Neuronal stem cell (in vitro differentiated cells): ENCODE measurements around the gene DOCK11.

Source experiments
- DNase-seq: peaks from one replicate; pipeline ENCODE4 v3.0.0-alpha.2; 2013; ENCODE audit warnings: low spot score
- H2AFZ ChIP-seq: one replicate; pipeline ENCODE4 v1.6.1; 2013; ENCODE audit warnings: mild to moderate bottlenecking, low read length, inconsistent platforms
- H2AK5ac ChIP-seq: 2 replicates; pipeline ENCODE4 v1.6.1; 2013; ENCODE audit warnings: low read depth, mild to moderate bottlenecking, inconsistent platforms, low read length, moderate library complexity, mixed read lengths
- H2BK120ac ChIP-seq: 2 replicates; pipeline ENCODE4 v1.6.1; 2013; ENCODE audit warnings: low read depth, mild to moderate bottlenecking, inconsistent platforms, low read length, moderate library complexity, mixed read lengths
- H2BK12ac ChIP-seq: one replicate; pipeline ENCODE4 v1.6.1; 2013; ENCODE audit warnings: low read length, inconsistent platforms
- H2BK15ac ChIP-seq: 2 replicates; pipeline ENCODE4 v1.6.1; 2013; ENCODE audit warnings: mild to moderate bottlenecking, low read length, inconsistent platforms, mixed read lengths
- H2BK5ac ChIP-seq: one replicate; pipeline ENCODE4 v1.6.1; 2013; ENCODE audit warnings: inconsistent platforms, mild to moderate bottlenecking, low read length, moderate library complexity
- H3K14ac ChIP-seq: one replicate; pipeline ENCODE4 v1.6.1; 2013; ENCODE audit warnings: low read length, inconsistent platforms
- H3K18ac ChIP-seq: 2 replicates; pipeline ENCODE4 v1.6.1; 2013; ENCODE audit warnings: low read length, inconsistent platforms
- H3K23ac ChIP-seq: 2 replicates; pipeline ENCODE4 v1.6.1; 2013; ENCODE audit warnings: low read depth, mild to moderate bottlenecking, mixed read lengths, low read length, inconsistent platforms; ENCODE audit not compliant: poor library complexity
- H3K27ac ChIP-seq: replicated peaks from 3 replicates; pipeline ENCODE4 v1.5.1; 2013; ENCODE audit warnings: low read length, inconsistent platforms
- H3K27me3 ChIP-seq, 3 experiments: 2 replicates each; pipeline ENCODE4 v1.6.1; 2013; ENCODE audit warnings: low read length in 3 of 3, mild to moderate bottlenecking in 2 of 3, inconsistent platforms in 1 of 3, low read depth in 1 of 3, mixed read lengths in 1 of 3, moderate library complexity in 1 of 3; ENCODE audit not compliant: control insufficient read depth in 3 of 3, insufficient read depth in 3 of 3
- H3K36me3 ChIP-seq, 2 donors: replicated peaks in 1 of 2; 2 replicates each; pipeline ENCODE4 v1.6.1; 2013; ENCODE audit warnings: low read length in 2 of 2; ENCODE audit not compliant: control insufficient read depth in 2 of 2, insufficient read depth in 2 of 2
- H3K4ac ChIP-seq: 2 replicates; pipeline ENCODE4 v1.6.1; 2013; ENCODE audit warnings: inconsistent platforms, mild to moderate bottlenecking, low read length, moderate library complexity
- H3K4me1 ChIP-seq, 2 donors: 1 replicate in 1 of 2; 2 replicates in 1 of 2; pipeline ENCODE4 v1.6.1; 2013; ENCODE audit warnings: low read length in 2 of 2, low read depth in 1 of 2; ENCODE audit not compliant: control insufficient read depth in 2 of 2, insufficient read depth in 1 of 2
- H3K4me2 ChIP-seq: one replicate; pipeline ENCODE4 v1.6.1; 2013; ENCODE audit warnings: mild to moderate bottlenecking, low read length, inconsistent platforms; ENCODE audit not compliant: insufficient read depth, poor library complexity, severe bottlenecking
- H3K4me3 ChIP-seq, 2 donors: 2 replicates each; pipeline ENCODE4 v1.5.1; 2013; ENCODE audit warnings: low read length in 2 of 2, mild to moderate bottlenecking in 2 of 2, inconsistent platforms in 1 of 2, moderate library complexity in 1 of 2
- H3K79me1 ChIP-seq: one replicate; pipeline ENCODE4 v1.6.1; 2013; ENCODE audit warnings: low read depth, mild to moderate bottlenecking, inconsistent platforms, low read length, moderate library complexity
- H3K9ac ChIP-seq: one replicate; pipeline ENCODE4 v1.6.1; 2013; ENCODE audit warnings: mild to moderate bottlenecking, low read depth, low read length, inconsistent platforms; ENCODE audit not compliant: poor library complexity
- H3K9me3 ChIP-seq, 2 donors: replicated peaks in 1 of 2; 2 replicates each; pipeline versions ENCODE3 to v1.6.1; 2013; ENCODE audit warnings: low read length in 2 of 2, mild to moderate bottlenecking in 2 of 2, inconsistent platforms in 1 of 2, low read depth in 1 of 2, mixed read lengths in 1 of 2, moderate library complexity in 1 of 2; ENCODE audit not compliant: control insufficient read depth in 2 of 2, insufficient read depth in 1 of 2
- H4K8ac ChIP-seq: one replicate; pipeline ENCODE4 v1.6.1; 2013; ENCODE audit warnings: low read depth, mild to moderate bottlenecking, inconsistent platforms, low read length, moderate library complexity
- H4K91ac ChIP-seq: one replicate; pipeline ENCODE4 v1.6.1; 2013; ENCODE audit warnings: low read length, low read depth, mild to moderate bottlenecking, inconsistent platforms; ENCODE audit not compliant: poor library complexity
- WGBS, 2 donors: extraction: QIAGEN DNeasy Blood & Tissue Kit; methylation state at CpG; one replicate each; pipeline ENCODE4 v1.1.7; 2013; ENCODE audit warnings: missing lambda C conversion rate in 2 of 2, mixed read lengths in 1 of 2; ENCODE audit not compliant: insufficient read length in 2 of 2, insufficient replicate concordance in 1 of 2; ENCODE audit errors: extremely low coverage in 2 of 2; 5-methylcytosine and 5-hydroxymethylcytosine counted together

The DOCK11 gene

GRCh38 chrX:118562582-118563164 lies 67.1 kb downstream of the DOCK11 start:
- no CpG with 5 or more reads among the region's 4 CpGs for WGBS, 2 donors
- Histone ChIP-seq H2AFZ (no peak overlapping the region), H3K18ac (no peak overlapping the region), H3K4me1 (no peaks in the 10 kb centered on the region), H2AK5ac (no peak overlapping the region), H3K9me3 (no peaks in the 10 kb centered on the region), H3K4me3 (no peak overlapping the region), H3K36me3 (no peaks in the 10 kb centered on the region), H3K27ac (no peak overlapping the region), H3K9ac (no peak overlapping the region), H3K79me1 (no peaks in the 10 kb centered on the region), H3K4ac (no peak overlapping the region), H3K23ac (no peak overlapping the region), H4K91ac (no peak overlapping the region), H2BK120ac (no peak overlapping the region), H4K8ac (no peak overlapping the region), H2BK5ac (no peak overlapping the region), H2BK15ac (no peak overlapping the region), H2BK12ac (no peak overlapping the region), H3K27me3 (no peaks in the 10 kb centered on the region), H3K4me2 (no peak overlapping the region), H3K14ac (no peak overlapping the region)
- DNase-seq = no peak

GRCh38 chrX:118564498-118564897 lies 68.9 kb downstream of the DOCK11 start:
- WGBS, 2 donors = no CpG with 5 or more reads among the region's 1 CpG
- no peak overlapping the region for H2AK5ac ChIP-seq
- no peak for DNase-seq
- no peaks in the 10 kb centered on the region for H3K9me3 ChIP-seq
- H2BK120ac ChIP-seq = no peak overlapping the region
- H3K4me1 ChIP-seq = no peaks in the 10 kb centered on the region
- H3K79me1 ChIP-seq = no peaks in the 10 kb centered on the region
- no peak overlapping the region for H3K4me2 ChIP-seq
- no peak overlapping the region for H2BK15ac ChIP-seq
- no peaks in the 10 kb centered on the region for H3K27me3 ChIP-seq
- H3K27ac ChIP-seq = no peak overlapping the region
- no peak overlapping the region for H4K8ac ChIP-seq
- H3K18ac ChIP-seq = no peak overlapping the region
- H3K14ac ChIP-seq = no peak overlapping the region
- H3K36me3 ChIP-seq = no peaks in the 10 kb centered on the region
- H3K23ac ChIP-seq = no peak overlapping the region
- no peak overlapping the region for H2BK5ac ChIP-seq
- H2AFZ ChIP-seq = no peak overlapping the region
- no peak overlapping the region for H3K4ac ChIP-seq
- H3K4me3 ChIP-seq = no peak overlapping the region
- H2BK12ac ChIP-seq = no peak overlapping the region
- H4K91ac ChIP-seq = no peak overlapping the region
- no peak overlapping the region for H3K9ac ChIP-seq

DNA sequence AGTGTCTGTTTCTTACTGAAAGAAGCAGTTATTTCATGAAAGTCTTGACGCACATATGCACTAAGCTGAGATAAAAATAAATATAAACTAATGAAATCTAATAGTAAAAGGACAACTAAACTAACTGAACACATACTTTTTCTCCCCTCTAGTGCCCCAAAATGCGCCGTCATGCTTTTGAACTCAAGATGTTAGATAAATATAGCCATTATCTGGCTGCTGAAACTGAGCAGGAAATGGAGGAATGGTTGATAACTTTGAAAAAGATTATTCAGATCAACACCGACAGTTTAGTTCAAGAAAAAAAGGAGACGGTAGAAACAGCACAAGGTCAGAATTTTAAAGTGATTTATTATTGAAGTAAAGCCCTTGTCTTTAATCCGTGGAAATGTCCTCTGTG lies 70.2 kb downstream of the DOCK11 start:
- Histone ChIP-seq H4K8ac (no peak overlapping the region), H3K4me2 (no peak overlapping the region), H3K9ac (no peak overlapping the region), H3K4ac (no peak overlapping the region), H4K91ac (no peak overlapping the region), H2AFZ (no peak overlapping the region), H3K4me3 (no peak overlapping the region), H3K27ac (no peak overlapping the region), H3K27me3 (no peaks in the 10 kb centered on the region), H2AK5ac (no peak overlapping the region), H2BK120ac (no peak overlapping the region), H3K14ac (no peak overlapping the region), H2BK15ac (no peak overlapping the region), H3K23ac (no peak overlapping the region), H3K18ac (no peak overlapping the region), H3K36me3 (no peaks in the 10 kb centered on the region), H3K9me3 (no peaks in the 10 kb centered on the region), H2BK5ac (no peak overlapping the region), H3K4me1 (no peaks in the 10 kb centered on the region), H3K79me1 (no peaks in the 10 kb centered on the region), H2BK12ac (no peak overlapping the region)
- DNase-seq = no peak
- no CpG with 5 or more reads among the region's 6 CpGs for WGBS, 2 donors

DNA sequence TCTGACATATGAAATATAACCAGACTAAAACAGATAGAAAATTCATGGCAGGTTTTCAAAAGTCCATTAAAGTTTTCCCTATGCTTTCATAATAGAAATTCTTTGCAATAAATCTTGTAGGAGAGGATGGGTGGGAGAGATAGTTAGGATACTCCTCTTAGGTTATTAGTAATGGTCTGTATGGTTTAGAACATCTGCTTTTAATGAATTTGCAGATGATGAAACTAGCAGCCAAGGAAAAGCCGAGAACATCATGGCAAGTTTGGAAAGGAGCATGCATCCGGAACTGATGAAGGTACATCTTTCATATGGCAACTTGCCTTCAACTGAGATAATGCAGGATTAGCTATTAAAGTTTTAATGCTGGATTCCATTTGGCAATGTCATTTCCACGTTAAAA lies 70.7 kb downstream of the DOCK11 start:
- H3K9ac ChIP-seq = no peak overlapping the region
- no peaks in the 10 kb centered on the region for H3K27me3 ChIP-seq
- no peak overlapping the region for H2BK12ac ChIP-seq
- DNase-seq = no peak
- no peaks in the 10 kb centered on the region for H3K9me3 ChIP-seq
- no peaks in the 10 kb centered on the region for H3K79me1 ChIP-seq
- no peak overlapping the region for H2BK15ac ChIP-seq
- H3K4me2 ChIP-seq = no peak overlapping the region
- H3K14ac ChIP-seq = no peak overlapping the region
- H3K4me3 ChIP-seq = no peak overlapping the region
- H2AFZ ChIP-seq = no peak overlapping the region
- no peak overlapping the region for H2BK5ac ChIP-seq
- H2BK120ac ChIP-seq = no peak overlapping the region
- H2AK5ac ChIP-seq = no peak overlapping the region
- no peak overlapping the region for H4K8ac ChIP-seq
- H3K4ac ChIP-seq = no peak overlapping the region
- no peak overlapping the region for H3K23ac ChIP-seq
- H3K4me1 ChIP-seq = no peaks in the 10 kb centered on the region
- no peak overlapping the region for H3K27ac ChIP-seq
- WGBS, 2 donors = no CpG with 5 or more reads among the region's 3 CpGs
- no peak overlapping the region for H3K18ac ChIP-seq
- no peak overlapping the region for H4K91ac ChIP-seq
- no peaks in the 10 kb centered on the region for H3K36me3 ChIP-seq
